ENCODE results near the gene EPC2. TPM values are rescaled to one million over a fixed set of nuclear protein-coding genes. Genes with fewer than 3 reads are reported as not detected.

Gene EPC2, protein sequence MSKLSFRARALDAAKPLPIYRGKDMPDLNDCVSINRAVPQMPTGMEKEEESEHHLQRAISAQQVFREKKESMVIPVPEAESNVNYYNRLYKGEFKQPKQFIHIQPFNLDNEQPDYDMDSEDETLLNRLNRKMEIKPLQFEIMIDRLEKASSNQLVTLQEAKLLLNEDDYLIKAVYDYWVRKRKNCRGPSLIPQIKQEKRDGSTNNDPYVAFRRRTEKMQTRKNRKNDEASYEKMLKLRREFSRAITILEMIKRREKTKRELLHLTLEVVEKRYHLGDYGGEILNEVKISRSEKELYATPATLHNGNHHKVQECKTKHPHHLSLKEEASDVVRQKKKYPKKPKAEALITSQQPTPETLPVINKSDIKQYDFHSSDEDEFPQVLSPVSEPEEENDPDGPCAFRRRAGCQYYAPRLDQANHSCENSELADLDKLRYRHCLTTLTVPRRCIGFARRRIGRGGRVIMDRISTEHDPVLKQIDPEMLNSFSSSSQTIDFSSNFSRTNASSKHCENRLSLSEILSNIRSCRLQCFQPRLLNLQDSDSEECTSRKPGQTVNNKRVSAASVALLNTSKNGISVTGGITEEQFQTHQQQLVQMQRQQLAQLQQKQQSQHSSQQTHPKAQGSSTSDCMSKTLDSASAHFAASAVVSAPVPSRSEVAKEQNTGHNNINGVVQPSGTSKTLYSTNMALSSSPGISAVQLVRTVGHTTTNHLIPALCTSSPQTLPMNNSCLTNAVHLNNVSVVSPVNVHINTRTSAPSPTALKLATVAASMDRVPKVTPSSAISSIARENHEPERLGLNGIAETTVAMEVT
- total RNA-seq (2022) (25.6 and 33.4 TPM in 2 replicates), Bru-seq, nascent RNA (percentile 89 among the genes with signal in this experiment), BruChase-seq, experiment 1, labeled RNA remaining after a 6-hour chase (percentile 65 among the genes with signal in this experiment), BruChase-seq, experiment 2, labeled RNA remaining after a 2-hour chase (percentile 76 among the genes with signal in this experiment)
- long read RNA-seq, partial matches to known transcripts, result 1 of 4 reads
- long read RNA-seq, other reads (novel, unspliced or antisense), result 3 of 4 reads

DNA sequence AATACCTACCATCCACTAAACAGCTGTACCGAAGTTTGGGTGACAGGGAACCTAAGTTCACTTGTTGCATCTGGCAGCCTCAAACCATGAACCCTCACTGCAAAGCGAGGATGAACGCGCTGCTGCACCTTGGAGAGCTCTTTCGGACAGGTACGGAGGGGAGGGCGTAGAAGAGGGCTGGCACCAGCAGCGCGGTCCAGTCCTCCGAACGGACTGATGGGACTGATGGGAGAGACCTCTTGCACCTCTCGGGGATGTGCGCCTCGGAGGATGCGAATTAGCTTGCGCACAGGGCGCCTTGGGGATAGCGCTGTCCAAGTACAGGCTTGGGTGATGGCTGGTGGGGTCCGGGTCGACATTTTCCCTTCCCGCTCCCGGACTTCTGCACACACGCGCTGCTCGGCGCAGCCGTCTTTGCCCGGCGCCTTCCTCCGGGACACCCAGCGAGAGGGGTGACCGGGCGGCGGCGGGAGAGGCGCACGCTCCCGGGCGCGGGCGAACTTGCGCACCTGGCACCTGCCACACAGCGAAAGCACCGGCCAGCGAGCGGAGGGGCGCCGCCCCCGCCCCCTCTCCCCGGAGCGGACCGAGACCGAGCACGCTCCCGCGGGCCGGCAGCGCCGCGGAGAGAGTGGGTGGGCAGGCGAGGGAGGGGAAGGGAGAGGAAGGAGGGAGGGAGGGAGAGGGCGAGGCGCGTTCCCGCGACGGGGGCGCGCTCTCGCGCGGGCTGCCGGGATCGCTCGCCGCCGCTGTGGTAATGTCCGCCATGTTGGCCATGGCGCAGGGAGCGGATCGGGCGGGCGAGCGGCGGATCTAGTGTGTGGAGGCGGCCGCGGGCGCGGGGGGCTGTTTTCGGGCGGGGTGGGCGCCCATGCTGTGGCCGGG lies at the start of gene EPC2:
EPC2 (plus strand) TSS at position 754 of the 885 bp plus-strand sequence. CDS start 267 bp downstream, outside the sequence.
- peak within 1 kb of the TSS; percentile 99 for H3K27ac Mint-ChIP-seq (ENCODE audit: low read depth, unreplicated experiment)
- ChIA-PET CTCF (interaction anchor here (0.5 to 1.0 kb wide), 9 partner anchors 29 to 1815 kb away, joined by 3 to 4 read pairs (median 3); partner anchors contain the start of gene MBD5), POLR2A (interaction anchor here (0.7 to 2.4 kb wide), 9 partner anchors 10 to 652 kb away, joined by 3 to 19 read pairs (median 6); partner anchors contain the start of genes MBD5 and ORC4)
- peak within 1 kb of the TSS; percentile 91 for H3K4me3 Mint-ChIP-seq (ENCODE audit: unreplicated experiment)
- no peaks in the 10 kb centered on the region for H3K9me3 Mint-ChIP-seq (ENCODE audit: unreplicated experiment)
- peaks cover 27% of the 10 kb centered on the region for H3K4me1 Mint-ChIP-seq (ENCODE audit: insufficient read depth, unreplicated experiment)
- no TSS peak for BruUV-seq (replicated peaks)
- DNase-seq (ENCODE audit: unreplicated experiment), result peak; percentile 79
- TF ChIP-seq, protein P1, sequence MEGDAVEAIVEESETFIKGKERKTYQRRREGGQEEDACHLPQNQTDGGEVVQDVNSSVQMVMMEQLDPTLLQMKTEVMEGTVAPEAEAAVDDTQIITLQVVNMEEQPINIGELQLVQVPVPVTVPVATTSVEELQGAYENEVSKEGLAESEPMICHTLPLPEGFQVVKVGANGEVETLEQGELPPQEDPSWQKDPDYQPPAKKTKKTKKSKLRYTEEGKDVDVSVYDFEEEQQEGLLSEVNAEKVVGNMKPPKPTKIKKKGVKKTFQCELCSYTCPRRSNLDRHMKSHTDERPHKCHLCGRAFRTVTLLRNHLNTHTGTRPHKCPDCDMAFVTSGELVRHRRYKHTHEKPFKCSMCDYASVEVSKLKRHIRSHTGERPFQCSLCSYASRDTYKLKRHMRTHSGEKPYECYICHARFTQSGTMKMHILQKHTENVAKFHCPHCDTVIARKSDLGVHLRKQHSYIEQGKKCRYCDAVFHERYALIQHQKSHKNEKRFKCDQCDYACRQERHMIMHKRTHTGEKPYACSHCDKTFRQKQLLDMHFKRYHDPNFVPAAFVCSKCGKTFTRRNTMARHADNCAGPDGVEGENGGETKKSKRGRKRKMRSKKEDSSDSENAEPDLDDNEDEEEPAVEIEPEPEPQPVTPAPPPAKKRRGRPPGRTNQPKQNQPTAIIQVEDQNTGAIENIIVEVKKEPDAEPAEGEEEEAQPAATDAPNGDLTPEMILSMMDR (IDR thresholded peaks at IDR 0.05; ENCODE audit: unreplicated experiment), result no peak
- H3K27me3 Mint-ChIP-seq (ENCODE audit: insufficient read depth, unreplicated experiment), result no peaks in the 10 kb centered on the region
- intact Hi-C loops (cut with micrococcal nuclease), result loop anchor here (2.0 to 10.0 kb wide), 5 partner anchors 111 to 941 kb away; partner anchors contain the start of genes KIF5C, MBD5, MMADHC and ORC4
- peaks cover 5% of the 10 kb centered on the region for H3K36me3 Mint-ChIP-seq (ENCODE audit: insufficient read depth, unreplicated experiment)

DNA sequence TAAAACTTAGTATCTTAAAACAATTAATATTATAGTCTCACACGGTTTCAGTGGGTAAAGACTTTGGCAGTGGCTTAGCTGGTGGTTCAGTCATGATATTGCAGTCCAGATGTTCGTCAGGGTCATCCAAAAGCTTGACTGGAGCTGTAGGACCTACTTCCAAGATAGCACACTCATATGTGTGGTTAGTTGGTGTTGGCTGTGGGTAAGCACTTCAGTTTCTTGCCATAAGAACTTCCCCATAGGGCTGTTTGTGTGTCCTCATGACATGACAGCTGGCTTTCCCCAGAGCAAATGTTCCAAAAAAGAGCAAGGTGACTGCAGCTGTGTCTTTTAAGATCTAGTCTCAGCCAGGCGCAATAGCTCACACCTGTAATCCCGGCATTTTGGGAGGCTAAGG lies 48.5 kb upstream of the EPC2 start:
- Mint-ChIP-seq H3K27me3 (ENCODE audit: insufficient read depth, unreplicated experiment) (no peaks in the 10 kb centered on the region), H3K9me3 (ENCODE audit: unreplicated experiment) (peaks cover 7% of the 10 kb centered on the region), H3K4me3 (ENCODE audit: unreplicated experiment) (no peak overlapping the region), H3K27ac (ENCODE audit: low read depth, unreplicated experiment) (no peak overlapping the region), H3K4me1 (ENCODE audit: insufficient read depth, unreplicated experiment) (peaks cover 16% of the 10 kb centered on the region), H3K36me3 (ENCODE audit: insufficient read depth, unreplicated experiment) (no peaks in the 10 kb centered on the region)
- no peak for DNase-seq (ENCODE audit: unreplicated experiment)
- POLR2A ChIA-PET, result no interaction called here
- CTCF ChIA-PET, result no interaction called here
- TF ChIP-seq, protein P1 (IDR thresholded peaks at IDR 0.05; ENCODE audit: unreplicated experiment), result no peak
- intact Hi-C loops (cut with micrococcal nuclease), result no loop called here
- BruUV-seq (replicated peaks), result no TSS peak

DNA sequence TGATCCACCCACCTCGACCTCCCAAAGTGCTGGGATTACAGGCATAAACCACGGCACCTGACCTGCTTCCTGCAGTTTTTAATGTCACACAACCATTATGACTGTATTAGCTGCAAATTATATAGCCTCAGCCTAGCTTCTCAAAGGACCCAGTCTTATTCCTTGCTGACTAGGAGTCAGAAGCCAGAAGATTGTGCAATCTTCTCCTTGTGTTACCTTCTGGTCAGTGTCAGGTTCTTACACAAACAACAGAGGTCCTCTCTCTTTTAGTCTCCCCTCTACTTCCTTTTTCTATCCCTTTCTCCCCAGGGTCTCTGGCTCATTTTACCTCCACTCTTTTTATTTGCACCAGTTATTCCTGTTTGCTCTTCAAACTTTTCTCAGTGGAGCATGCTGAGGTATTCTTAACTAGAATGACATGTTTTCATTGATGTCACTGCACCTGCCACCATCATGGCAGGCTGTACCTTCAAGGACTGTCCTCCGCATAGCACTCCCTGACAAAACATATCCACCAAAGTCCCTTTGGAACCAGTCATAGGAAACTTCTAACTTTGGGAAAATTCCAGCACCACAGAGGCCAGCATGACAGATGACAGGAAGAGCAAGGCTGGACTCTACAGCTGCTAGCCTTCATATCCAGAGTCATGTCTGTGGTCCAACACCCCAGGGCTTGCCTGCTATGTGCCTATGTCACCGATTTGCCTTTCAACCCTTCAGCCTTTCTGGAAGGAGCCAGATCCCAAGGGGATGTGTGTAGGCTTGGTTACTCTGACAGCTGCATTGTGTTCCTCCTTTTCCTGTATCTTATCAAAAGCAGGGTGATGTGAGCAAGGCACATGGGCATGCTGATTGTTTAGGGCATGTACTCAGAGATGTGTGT lies 45.2 kb upstream of the EPC2 start:
- no peaks in the 10 kb centered on the region for H3K27me3 Mint-ChIP-seq (ENCODE audit: insufficient read depth, unreplicated experiment)
- no peaks in the 10 kb centered on the region for H3K36me3 Mint-ChIP-seq (ENCODE audit: insufficient read depth, unreplicated experiment)
- H3K4me1 Mint-ChIP-seq (ENCODE audit: insufficient read depth, unreplicated experiment), result peaks cover 5% of the 10 kb centered on the region
- H3K27ac Mint-ChIP-seq (ENCODE audit: low read depth, unreplicated experiment), result no peak overlapping the region
- H3K4me3 Mint-ChIP-seq (ENCODE audit: unreplicated experiment), result no peak overlapping the region
- POLR2A ChIA-PET, result interaction anchor here (1.0 kb wide), 1 partner anchor 215 kb away, joined by 4 read pairs; no protein-coding TSS in a partner anchor
- BruUV-seq (replicated peaks), result no TSS peak
- H3K9me3 Mint-ChIP-seq (ENCODE audit: unreplicated experiment), result peaks cover 7% of the 10 kb centered on the region
- no peak for DNase-seq (ENCODE audit: unreplicated experiment)
- TF ChIP-seq, protein P1 (IDR thresholded peaks at IDR 0.05; ENCODE audit: unreplicated experiment), result no peak
- intact Hi-C loops (cut with micrococcal nuclease), result no loop called here
- CTCF ChIA-PET, result interaction anchor here (0.7 to 1.4 kb wide), 3 partner anchors 11 to 249 kb away, joined by 3 to 5 read pairs (median 4); no protein-coding TSS in a partner anchor

Data from MCF 10A (cell line).